ENCODE results near the gene KDELR1.

Gene KDELR1

DNA sequence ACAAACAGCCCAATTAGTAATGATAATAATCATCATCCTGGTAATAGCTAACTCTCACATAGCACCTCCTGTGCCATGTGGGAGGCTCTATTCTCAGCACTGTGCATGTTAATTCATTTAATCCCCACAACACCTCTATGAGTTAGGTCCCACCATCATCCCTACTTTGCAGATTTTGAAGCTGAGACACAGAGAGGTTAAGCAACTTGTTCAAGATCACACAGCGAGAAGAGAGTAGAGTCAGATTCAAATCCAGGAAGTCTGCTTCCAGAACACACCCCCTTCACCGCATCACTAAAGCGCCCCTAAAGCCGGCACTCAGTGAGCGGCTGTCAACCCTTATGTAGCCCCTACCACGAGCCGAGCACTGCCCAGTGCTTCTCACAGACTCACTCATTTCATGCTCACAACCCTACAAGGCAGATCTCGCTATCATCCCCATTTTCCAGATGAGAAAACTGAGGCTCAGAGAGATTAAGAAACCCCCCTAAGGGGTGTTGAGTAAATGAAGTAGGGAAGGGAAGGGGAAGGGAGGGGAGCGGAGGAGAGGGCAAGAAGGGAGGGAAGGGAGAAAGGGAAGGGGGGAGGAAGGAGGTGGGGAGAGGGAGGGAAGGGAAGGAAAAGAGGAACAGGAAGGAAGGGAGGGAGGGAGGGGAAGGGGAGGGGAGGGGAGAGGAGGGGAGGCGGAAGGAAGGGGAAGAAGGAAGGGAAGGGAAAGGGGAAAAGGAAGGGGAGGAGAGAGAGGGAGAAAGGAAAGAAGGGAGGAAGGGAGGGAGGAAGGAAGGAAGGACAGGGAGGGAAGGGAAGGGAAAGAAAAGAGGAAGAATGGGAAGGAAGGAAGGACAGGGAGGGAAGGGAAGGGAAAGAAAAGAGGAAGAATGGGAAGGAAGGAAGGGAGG is 49.6 kb downstream of the KDELR1 start:
- no peak for DNase-seq

DNA sequence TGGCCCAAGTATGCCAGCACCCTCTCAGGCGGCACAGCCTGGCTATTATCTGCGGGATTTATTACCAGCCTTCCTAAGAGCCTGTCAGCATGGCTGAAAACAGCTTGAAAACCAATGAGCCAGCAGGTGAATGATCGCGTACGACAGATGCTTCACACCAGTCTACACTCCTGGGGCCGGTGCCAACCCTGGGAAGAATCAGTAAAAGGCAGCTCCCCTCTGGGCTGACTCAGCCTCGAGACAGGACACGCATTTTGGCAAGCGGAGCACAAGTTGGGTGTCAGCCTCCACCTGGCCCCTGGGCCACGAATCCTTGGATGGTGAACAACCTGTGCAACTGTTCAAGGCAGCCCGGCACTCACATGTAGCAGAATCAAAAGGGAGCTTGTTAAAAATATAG is 50.4 kb downstream of the KDELR1 start:
- no peak for DNase-seq

DNA sequence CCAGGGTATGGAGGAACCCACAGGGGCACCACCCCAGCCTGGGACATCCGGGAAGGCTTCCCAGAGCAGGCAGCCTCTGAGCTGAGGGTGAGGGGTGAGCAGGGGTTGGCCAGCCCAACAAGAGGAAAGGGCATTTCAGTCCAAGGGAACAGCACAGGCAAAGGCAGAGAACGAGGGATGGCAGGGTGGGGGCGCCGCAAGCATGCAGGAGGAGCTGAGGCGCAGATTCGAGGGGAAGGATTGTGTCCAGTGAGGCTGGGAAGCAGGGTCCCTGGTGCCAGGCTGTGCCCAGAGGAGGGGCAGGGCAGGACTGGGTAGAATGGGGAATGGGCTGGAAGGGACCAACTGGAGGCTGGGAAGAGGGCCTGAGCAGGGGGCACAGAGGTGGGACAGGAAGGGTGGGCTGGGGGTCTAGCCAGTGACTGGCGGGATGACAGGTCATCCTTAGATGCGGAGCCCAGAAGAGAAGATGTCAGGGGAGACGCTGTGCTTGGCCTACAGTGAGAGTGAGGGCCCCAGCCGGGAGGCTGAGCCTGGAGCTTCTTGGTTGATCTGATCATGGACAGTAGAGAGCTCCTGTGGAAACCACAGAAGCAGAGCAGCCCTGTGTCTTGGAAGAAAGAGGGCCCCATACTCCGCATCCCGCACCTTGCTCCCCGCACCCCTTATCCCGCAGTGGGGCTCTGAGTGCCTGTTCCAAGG is 52.4 kb downstream of the KDELR1 start:
- no peak for DNase-seq

DNA sequence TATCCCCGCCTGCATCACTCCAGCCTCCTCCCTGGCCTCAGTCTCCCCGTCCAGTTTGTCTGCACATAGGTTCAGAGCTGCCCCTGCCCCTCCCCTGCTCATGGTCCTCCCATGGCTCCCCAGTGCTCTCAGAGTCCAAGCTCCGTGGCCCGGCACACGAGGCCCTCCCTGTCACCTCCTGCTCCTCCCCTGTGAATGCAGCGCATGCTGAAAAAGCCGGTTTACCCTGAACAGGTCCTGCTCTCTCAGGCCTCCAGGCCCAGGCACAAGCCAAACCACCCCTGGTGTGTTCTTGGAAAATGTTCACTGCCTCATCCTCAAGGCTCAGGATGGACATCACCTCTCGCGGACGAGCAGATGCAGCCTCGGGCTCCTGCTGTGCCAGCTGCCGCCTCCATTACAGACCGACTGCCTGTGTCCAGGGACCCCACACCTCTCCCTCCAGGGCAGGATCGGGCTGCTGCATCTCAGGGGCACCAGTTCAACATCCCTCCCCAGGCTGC is 53.0 kb downstream of the KDELR1 start:
- DNase-seq = no peak

DNA sequence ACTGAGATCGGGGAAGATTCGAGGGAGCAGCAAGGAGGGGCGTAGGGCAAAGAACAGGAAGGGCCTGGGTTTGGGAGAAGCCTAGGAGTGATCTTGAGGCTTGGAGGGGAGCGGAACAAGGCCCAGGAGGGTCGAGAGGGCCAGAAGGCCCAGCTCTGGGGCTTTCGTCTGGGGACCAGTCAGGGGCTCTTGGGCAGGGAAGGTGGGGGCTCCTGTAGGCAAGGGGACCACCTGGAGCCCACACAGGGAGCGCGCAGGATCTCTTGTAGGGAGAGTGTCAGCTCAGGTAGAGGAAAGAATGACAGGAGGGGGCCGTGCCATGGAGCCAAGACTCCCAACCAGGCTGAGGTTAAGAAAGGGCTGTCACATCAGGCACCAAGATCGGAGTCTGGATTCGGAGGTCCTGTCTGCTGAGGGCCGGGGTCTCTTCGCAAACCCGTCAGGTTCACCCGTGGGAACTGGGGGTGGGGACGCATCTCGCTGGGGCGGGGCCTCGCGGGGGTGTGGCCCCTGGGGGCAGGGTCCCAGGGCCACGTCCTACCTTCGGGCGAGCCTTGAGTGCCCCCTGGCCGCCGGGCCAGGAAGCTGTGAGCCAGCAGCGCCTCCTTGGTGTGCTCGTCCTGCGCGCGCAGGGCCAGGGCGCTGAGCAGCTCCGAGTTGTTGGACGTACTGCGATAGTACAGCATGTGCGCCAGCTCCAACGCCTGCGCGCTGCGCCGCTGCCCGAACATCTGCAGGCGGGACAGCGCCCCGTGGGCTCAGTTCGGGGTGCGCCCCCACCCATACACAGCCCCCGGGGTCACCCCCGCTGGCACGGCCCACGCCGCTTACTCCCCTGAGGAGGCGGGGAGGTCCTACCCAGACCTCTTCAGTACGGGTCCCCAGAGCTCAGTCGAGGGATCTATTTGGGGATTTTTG is 57.6 kb downstream of the KDELR1 start:
- peak; percentile 95 for DNase-seq

DNA sequence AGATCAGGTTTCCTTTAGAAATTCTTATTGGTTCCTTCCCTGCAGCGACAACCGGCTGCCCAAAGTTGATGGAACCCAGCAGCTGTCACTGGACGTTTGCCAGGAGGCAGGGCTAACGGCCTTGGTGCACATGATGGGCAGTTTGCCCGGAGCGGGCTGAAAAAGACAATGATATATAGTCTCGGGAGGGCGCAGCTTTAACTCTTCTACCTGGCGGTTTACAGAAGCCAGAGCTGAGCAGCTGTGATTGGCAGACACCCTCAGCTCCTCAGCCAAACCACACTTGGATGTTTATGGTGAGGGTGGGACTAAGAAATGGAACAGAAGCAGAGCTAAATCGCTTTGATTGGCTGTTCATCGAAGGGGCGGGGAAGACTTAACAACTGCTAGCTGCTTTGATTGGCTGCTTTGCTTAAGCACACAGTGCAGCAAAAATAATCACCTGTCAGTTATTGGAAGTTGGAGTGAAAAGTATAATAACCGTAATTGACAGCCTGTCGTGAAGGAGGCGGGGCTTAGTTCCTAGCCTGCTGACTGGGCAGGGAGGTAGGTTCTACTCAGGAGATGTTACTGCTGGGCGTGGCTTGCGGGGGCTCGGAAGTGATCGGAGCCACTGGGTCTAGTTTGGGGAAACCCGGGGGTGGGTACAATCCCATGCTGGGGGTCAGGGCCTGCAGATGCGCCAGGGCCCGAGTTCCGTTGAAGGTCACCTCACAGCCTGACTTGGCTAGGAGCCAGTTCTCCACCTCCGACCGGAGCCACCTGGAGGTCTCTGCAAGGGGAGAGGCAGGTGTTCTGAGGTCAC is 58.5 kb downstream of the KDELR1 start:
- DNase-seq = peak; percentile 86
